NCI-H460 (cell line): ENCODE results near the gene GDF3. TPM values are rescaled to one million over a fixed set of nuclear protein-coding genes. Genes with fewer than 3 reads are reported as not detected.
"Not testable (repeated sequence)": the region's sequence is repeated elsewhere in the genome, so short reads cannot be mapped to it uniquely, and the experiment has no call there.

Source experiments
- DNase-seq: peaks from one replicate; pipeline ENCODE4 v3.0.0-alpha.2; 2016; ENCODE audit warnings: low read depth; ENCODE audit errors: extremely low read depth
- polyA plus RNA-seq: library from polyadenylated mRNA; depleted of rRNA; stranded (reverse); fragments of >200 nt; gene quantifications from 2 replicates; pipeline ENCODE4 v1.2.3, GENCODE V29; 2014; cell fraction: nucleus; rRNA removed
- total RNA-seq: library from RNA; depleted of rRNA; stranded (reverse); fragments of >200 nt; shearing (Covaris generic); gene quantifications from 2 replicates; pipeline ENCODE4 v1.2.3, GENCODE V29; 2014; rRNA removed

GDF3 gene
- total RNA-seq, result not detected in 2 replicates
- not detected in 2 replicates for polyA plus RNA-seq

DNA sequence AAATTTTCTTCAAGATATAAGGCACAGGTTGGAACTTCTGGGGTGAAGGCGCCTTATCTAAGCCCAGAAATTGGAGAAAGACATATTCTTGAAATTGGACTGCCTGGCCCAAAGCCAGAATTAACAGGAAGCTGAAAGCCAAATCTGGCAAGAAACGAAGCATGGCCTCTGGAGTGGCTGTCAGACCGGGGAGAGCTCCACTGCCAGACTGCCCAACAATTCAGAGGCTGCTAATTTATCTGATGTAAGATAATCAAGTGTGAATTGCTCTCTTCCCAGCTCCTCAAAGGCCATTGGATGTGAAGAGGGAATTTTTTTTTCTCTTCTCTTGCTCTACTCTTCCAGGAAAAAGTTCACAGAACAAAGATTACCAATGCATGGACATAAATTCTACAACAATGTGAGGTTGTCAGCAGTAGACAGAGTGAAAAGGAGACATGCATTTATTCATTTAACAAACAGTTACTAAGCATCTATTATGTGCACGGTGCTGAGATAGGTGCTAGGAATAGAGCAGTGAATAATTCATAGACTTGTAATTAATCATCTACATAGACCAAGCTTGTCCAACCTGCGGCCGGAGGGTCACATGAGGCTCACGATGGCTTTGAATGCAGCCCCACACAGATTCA is at the start of gene GDF3:
Gene GDF3 (minus strand): TSS at position 210 of the 632 bp plus-strand sequence. CDS start 47 bp downstream, at position 163.
- no peak for DNase-seq

DNA sequence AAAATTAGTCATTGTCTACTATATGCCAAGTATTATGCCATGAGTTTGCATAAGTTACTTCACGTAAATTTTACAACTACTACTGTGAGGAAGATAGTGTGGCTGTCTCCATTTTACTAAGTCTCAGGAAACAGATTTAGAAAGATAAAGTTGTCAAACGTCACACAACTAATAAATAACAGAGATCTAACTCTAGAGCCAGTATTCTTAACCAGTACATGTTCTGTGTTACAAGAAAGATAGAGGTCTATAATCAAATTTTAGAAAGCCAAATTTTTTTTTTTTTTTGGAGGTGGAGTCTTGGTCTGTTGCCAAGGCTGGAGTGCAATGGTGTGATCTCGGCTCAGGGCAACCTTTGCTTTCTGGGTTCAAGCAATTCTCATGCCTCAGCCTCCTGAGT is 37.4 kb upstream of the GDF3 start:
- DNase-seq, result no peak

DNA sequence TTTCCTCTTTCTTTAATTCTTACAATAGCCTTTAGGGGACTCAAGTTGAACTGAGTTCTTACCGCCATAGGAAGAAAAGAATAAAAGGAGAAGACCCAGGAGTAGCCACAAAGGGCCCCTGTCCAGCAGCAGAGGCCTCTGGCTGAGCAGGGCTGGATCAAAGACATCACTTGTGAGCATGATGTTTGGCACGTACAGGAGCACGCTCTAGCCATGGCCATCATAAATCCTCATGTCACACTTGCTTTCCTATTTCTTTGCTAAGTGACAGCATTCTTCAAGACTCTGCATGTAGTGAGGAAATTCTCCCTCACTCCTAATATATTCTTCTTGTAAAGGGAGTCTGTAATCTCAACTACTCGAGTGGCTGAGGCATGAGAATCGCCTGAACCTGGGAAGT is 35.9 kb upstream of the GDF3 start:
- DNase-seq, result no peak

DNA sequence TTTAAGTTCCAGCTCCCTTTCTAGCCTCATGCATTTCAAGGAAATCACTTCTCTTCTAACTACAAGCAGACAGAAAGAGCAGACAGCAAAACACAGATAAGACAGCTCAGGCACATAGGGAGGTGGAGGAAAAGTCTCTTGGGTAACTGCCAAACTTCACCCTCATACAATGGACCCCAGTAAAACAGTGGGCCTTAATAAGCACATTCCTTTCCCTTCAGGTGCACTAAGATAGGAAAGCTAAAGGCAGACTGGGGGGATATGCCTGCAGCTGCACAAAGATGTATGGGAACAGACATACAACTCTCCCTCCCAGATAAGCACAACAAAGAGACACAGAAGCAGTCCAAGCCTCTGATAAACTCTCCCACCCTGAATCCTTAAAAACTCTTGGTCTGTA is 35.4 kb upstream of the GDF3 start:
- DNase-seq, result not testable (repeated sequence)

DNA sequence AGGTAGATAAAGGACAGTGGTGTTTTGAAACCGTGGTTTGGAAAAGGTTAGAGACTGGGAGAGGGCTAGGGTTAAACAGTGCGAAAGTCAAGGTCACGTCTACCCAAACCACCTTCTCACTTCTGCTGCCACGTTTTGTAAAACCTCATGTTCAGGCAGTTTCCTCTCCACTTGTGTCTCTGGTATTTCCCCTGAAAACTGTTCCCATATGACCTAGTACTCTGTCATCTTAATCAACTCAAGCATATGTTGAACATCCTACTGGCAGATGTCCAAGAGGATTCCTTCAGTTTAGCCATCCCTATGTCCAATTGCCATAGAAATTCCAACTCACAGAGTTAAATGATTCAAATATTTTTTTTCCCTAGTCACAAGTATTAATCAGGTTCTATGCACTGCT is 34.2 kb upstream of the GDF3 start:
- DNase-seq, result no peak

DNA sequence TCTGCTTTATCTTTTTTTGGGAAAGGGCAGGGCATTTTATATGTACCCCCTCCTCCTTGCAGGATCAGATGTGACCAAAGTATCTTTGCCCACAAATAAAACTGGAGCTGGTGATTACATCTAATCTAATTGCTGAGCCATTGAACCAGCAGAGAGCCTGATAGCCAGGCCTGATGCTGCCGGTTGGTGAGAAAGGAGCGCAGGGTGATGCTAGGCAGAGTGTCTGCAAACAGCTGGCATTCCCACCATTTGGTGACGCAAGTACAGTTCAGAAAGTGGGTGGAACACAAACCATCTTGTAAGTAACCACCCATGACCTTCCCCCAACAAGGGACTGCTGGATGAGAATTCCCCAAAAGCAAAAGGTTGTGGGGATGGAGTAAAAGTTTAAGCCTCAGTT is 28.4 kb upstream of the GDF3 start:
- DNase-seq, result no peak

DNA sequence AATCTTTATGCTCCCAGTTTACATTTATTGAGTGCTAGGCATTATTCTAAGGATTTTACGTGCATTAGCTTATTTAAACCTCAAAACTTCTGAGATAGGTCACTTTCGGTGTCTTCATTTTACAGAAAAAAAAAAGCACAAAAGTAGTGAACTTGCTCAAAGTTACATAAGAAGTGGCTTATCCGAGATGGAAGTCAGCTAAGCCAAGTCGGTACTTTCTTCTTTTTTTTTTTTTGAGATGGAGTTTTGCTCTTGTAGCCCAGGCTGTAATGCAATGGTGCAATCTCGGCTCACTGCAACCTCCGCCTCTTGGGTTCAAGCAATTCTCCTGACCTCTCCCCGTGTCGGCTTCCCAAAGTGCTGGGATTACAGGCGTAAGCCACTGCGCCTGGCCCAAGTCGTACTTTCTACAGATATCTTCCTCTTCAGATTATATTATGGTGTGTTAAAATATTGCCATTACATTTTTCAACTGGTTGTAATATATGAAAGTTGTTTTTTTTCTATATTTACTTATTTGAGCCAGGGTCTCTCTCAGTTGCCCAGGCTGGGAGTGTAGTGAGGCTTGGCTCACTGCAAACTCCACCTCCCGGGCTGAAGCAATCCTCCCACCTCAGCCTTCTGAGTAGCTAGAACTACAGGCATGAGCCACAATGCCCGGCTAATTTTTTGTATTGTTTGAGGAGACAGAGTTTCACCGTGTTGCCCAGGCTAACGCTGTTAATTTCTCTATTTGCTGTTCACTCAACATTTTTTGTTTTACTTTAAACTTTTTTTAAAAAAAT is 24.6 kb upstream of the GDF3 start:
- no peak for DNase-seq

DNA sequence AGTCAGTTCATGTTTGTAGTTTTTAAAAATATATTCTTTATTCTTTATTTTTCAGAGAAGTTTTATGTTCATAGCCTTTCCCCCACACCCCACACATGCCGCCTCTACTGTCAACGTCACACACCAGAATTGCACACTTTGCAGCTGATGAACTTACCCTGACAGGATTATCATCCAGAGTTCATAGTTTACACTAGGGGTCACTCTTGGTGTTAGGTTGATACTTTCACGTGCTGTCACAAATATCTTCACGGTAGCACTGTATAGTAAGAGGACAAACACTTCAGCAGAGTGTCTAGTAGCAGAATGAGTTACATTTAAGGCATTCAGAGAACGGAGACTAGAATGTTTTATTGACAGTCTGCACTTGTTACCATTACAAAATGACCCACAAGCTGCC is 20.8 kb upstream of the GDF3 start:
- DNase-seq, result peak; percentile 9

DNA sequence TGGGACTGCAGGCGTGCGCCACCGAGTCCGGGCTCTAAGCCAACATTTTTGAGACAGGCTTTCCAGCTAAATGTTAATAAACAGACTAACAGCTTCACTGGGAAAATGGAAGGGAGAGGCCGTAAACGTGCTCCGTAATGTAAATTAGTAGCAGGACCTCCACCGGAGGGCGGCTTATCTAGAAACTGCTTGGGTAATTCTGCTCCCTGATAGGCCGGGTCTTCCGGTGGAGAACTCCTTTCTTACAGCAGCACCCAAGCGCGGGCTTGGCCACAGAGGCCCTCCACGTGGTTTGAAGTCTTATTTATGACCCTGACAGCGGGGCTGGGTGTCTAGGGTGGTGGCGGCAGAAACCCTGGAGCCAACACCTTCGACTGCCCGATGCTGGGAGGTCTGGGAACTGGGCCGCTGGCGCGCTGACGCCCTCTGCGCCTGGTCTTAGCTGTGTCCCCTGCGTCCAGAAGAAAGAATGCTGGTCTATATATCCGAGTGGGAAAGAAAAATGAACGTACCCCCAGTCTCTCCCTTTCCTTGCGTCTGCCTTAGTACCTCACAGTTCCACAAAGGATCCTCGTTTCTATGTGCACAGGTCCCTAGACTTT is 17.4 kb upstream of the GDF3 start:
- no peak for DNase-seq

DNA sequence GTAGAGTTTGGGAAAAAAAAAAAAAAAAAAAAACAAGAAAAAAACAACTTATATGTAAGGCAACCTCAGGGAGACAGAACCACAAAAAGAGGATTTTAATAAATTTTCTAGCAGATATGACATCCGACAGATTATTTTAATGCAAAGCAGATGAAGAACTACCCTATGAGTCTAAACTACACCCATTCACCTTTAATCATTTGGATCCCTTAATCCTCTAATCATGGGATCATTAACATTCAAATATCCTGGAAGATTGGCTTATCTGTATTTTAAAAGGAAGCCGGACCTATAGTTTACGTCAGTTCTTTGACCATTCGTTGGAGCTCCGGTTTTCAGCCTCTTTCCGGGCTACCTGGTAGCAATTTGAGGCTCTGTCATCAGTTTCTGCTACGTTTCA is 15.6 kb upstream of the GDF3 start, which contains the start of gene DPPA3:
Gene DPPA3 (plus strand): TSS at position 301 of the 400 bp plus-strand sequence. CDS start 138 bp downstream, outside the sequence.
- no peak for DNase-seq

DNA sequence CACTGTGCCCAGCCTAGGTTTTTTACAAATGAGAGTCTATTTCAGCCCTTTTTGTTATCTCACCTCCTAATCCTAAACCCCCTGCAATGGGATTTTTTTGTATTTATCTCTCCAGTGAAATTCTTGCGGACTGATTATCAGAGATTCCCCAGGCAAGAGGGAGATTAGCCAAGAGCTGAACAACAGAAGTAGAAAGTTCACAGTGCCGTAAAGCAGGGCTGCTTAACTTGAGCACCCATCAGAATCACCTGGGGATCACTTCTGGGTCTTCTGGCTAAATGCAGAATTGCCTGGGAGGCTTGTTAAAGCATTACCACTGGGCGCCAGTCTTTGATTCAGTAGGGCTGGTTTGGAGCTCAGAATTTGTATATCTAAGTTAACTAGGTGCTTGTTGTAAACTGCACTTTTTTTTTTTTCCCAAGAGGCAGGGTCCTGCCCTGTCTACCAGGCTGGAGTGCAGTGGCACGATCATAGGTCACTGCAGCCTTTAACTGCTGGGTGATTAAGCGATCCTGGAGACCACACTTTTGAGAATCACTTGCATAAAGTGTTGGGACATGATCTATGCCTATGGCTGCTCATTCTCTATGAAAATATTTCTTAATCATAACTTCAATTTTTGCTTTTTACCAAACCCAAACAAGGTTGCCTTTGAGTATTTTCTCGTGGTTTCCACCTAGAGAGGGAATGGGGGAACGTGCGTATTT is 14.5 kb upstream of the GDF3 start:
- DNase-seq, result no peak

DNA sequence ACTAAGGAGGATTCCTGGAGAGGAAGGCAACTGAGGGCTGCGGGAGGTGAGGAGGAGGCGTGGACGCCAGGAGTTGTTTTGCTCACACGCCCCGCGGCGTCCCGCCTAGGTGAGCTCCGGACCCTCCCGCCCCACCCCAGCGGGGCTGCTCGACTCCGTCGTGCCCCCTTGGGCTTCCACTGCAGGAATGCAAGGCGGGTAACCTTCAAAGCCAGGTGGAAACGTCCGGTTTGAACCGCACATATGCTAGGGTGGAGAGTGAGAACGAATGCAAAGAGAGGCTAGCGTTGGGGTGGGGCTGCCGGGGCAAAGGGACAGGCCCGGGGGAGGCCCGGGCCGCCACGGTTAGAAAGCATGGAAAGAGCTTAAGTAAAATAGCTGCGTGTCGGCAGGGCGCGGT is 10.3 kb upstream of the GDF3 start:
- DNase-seq, result no peak

DNA sequence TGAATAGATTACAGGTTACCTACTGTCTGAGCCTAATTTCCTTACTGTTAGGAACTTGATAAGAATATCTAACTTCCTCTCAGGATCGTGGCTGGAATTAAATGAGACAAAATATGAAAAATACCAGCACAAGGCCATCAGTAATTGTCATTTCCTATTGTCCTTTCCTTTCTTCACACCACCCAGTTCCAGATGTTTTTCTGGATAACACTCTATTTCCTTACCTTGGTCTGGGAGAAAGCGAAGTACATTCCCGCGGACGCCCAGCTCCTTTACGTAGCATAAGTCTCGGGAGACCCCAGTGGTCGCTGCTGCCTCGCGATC is 376 bp downstream of the GDF3 start:
- DNase-seq, result no peak

DNA sequence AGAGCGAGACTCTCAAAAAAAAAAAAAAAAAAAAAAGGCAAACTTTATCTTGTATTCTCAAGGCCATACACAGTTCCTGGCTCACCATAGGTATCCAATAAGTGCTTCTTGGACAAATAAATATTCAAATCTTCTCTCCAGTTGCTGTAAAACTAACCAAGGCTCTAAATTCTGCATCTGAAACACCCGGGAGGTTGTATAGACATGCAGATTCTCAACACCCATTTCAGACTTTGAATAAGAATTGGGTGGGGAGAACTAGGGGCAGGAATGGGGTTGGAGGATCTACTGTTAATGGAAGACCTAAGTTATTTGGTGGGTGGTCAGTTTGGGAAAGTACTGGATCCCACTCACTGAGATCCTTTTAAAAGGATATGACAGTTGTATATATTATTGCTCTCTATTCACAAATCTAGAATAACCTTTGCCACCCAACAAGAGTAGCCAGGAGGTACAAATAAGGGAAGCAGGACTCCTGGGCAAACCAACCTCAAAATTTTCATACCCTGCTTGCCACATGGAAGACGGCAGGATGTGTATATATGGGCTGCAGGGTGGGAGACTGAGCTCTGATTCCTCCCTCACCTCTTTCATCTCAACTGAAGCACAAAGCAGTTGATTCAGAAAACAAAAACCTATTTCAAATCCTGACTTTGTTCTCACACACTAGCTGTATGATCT is 879 bp downstream of the GDF3 start:
- no peak for DNase-seq

DNA sequence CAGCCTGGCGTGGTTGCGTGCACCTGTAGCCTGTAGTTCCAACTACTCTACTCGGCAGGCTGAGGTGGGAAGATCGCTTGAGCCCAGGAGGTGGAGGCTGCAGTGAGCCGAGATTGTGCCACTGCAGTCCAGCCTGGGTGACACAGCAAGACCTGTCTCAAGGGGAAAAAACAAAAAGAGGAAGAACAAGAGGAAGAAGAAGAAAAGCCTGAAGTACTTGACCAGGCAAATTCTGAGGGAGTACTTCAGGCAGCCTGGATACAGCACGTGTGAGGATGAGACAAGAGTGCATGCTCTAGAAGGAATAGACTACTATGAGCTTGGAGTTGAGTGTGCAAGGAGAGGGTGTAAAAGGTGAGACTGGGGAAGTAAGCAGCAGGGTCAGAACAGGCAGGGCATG is 1.8 kb downstream of the GDF3 start:
- no peak for DNase-seq

DNA sequence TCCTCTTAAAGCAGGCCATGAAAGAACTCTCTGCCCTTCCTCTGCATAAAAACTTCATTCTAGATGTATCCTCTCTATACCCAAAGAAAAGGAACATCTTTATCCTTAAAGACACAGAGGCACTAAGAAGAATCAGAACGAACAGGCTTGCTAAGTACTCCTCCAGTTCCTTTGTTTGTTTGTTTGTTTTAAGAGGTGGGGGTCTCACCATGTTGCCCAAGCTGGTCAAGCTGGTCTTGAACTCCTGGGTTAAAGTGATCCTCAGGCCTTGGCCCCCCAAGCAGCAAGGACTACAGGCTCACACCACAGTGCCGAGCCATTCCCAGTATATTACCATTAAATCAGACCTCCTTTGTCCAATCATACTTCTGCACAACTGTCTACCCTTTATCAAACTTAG is 14.0 kb downstream of the GDF3 start:
- no peak for DNase-seq

DNA sequence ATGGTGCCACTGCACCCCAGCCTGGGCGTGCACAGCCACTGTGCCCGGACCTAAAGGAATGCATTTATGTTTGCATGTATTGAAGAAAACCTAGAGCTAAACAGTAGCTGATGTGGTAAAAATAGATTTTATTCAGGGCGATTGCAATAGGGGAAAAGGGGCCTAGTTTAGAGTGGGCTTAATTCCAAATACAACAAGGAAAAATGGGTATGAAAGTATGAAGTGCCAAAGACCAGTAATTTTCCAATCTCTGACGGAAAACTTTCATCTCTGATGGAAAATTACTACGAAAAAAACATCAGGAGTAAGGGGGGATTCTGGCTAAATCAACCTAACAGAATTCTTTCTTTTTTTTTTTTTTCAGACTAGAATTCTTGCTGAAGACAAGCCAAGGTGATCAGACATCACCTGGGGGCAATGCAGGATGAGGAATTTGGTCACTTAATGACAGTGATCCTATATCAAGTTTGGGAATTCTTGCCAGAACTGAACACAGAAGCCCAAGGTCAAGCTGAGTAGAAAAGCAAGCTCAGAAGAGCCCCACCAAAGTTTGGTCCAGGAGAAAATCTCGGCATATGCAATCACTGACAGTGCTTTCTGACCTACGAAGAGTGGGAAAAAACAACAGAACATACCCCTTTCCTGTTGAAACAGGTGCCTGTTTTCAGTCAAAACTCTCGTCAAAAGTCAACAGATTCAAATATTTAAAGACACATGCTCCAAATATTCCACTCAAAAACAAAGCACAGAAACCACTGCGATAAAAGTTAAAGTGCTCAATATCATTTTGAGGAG is 16.1 kb downstream of the GDF3 start:
- DNase-seq, result no peak

DNA sequence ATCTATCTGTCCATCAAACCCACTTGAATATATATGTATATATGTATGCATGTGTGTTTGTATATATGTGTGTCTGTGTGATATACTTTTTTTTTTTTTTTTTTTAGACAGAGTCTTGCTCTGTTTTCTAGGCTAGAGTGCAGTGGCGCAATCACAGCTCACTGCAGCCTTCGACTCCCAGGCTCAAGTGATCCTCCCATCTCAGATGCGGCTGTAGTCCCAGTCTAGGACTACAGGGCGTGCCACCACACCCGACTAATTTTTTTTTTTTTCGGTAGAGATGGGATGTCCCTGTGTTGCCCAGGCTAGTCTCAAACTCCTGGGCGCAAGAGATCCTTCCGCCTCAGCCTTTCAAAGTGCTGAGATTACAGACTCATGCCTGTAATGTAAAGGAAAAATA is 16.8 kb downstream of the GDF3 start:
- no peak for DNase-seq

DNA sequence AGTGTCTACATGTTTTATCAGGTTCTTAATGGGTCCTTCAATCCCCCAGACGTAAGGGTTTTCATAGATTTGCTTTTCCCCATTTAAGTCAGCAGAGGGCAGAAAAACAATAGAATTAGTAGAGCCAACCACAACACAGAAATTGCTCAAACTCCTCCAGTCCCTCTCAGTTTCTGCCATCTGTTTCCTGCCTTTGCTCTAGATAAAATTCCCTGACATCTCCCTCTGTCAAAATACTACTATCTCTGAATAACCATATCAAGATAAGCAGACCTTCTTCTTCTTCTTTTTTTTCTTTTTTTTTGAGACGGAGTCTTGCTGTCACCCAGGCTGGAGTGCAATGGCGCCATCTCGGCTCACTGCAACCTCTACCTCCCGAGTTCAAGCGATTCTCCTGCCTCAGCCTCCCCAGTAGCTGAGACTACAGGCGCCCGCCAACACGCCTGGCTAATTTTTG is 18.1 kb downstream of the GDF3 start:
- DNase-seq, result peak; percentile 38

DNA sequence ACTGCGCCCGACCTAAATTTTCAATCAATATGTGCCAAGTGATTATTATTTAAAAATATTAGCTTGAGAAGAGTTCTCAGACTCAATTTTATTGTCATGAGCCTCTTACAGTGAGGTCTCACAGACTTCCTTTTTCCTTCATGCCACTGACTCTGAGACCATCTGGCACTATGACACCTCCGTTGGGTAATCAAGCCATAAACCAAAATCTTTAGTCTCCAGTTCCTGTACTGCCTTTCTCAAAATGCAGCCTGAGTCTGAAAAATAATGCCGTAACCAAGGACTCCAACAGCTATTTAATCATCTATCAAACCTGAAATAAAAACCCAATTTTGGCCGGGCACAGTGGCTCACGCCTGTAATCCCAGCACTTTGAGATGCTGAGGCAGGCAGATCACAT is 20.1 kb downstream of the GDF3 start:
- DNase-seq, result not testable (repeated sequence)
